NCI-H1694 treated with DMSO at 0.1 percent for 48 hours (cell line): ENCODE data around the gene IFIT1B.
"Not testable (repeated sequence)": the region's sequence is repeated elsewhere in the genome, so short reads cannot be mapped to it uniquely, and the experiment has no call there.

ENCODE experiments used
- DNase-seq: peaks from one replicate; lab custom pipeline; 2025; lab: John Stamatoyannopoulos, UW

IFIT1B gene

DNA sequence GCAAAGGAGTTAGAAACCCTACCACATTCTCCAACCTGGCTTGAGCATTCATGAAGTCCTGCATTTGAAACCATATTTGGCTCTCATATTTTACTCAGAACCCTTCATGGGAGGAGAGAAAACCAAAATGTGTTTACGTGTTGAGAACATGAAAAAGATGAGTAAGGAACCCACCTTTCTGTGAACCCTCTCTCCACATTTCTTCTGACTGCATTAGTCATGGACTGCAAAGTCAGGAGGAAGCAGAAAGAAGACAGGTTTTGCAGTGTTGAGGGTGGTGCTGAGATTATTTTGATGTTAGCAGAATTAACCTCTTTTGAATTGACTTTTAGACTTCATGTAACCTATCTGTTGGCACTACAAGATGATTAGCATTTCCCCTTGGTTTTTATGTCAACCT lies 4.9 kb downstream of the IFIT1B start:
- no peak for DNase-seq

DNA sequence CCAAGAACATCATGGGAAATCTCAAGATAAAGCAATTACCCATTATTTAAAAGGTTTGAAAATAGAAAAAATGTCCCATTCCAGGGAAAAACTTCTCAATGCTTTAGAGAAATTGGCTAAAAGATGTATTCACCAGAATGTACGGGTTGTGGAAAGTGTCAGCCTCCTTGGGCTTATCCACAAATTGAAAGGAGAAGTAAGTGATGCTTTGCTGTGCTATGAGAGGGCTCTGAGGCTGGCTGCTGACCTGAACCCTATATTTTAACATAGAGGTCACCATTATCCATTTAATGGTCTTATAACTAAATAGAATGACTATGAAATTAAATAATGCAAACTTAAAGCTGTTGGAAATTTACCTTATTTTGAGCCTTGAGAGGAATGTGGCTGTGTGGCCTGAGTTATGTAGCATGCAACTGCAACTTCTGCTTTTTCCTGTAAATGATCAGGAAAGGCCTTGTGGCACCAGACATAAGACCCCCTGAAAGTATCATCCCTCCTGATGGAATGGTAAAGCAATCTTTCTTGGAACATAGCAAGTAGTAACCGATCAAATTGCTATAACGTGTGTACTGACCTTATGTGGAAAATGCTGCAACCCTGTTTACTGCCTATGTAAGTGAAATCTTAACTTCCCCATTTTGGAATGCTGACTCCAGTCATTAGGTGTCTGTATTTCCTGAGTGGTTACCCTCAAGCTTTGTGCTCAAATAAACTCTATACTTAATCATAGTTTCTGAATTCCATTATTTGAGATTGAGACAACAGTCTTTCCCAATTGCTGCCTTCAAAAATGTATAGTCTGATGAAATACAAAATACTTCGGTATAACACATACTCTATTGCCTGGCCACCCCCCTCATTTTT lies 6.9 kb downstream of the IFIT1B start:
- no peak for DNase-seq

DNA sequence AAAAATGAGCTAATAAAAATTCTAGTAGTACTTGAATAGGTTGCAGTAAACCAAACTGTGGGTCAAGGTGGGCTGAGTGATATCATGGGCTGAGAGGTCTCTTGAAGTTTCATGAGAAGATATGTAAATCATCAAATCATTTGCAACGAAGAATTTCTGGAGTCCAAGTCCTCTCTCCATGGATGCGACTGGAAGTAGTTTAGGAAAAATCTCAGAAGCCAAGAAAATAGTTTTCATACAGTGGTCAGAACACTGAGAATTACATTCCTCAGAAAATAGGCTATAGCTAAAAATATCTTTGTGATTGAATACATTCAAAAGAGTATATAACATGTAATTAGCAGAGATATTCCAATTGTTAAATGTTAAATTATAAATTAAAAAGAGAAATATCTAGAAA lies 10.9 kb downstream of the IFIT1B start:
- no peak for DNase-seq

DNA sequence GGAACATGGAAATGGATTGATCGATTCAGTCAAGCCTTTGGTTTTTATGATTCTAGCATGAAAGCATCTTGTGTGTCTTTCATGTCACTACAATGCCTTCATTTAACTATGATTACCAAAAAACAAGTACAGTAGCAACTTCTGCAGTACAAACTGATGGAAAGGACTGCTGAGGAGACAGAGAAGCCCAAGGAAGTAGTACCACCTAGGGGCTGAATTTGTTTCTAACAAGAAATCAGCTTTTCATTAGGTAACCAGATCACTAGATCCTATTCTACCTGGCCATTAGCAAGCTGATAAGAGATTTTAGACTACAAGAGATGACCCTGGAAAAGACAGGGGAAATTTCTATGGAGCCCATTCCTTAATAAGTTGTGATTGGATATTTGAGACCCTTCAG lies 11.4 kb downstream of the IFIT1B start:
- peak; percentile 1 for DNase-seq

DNA sequence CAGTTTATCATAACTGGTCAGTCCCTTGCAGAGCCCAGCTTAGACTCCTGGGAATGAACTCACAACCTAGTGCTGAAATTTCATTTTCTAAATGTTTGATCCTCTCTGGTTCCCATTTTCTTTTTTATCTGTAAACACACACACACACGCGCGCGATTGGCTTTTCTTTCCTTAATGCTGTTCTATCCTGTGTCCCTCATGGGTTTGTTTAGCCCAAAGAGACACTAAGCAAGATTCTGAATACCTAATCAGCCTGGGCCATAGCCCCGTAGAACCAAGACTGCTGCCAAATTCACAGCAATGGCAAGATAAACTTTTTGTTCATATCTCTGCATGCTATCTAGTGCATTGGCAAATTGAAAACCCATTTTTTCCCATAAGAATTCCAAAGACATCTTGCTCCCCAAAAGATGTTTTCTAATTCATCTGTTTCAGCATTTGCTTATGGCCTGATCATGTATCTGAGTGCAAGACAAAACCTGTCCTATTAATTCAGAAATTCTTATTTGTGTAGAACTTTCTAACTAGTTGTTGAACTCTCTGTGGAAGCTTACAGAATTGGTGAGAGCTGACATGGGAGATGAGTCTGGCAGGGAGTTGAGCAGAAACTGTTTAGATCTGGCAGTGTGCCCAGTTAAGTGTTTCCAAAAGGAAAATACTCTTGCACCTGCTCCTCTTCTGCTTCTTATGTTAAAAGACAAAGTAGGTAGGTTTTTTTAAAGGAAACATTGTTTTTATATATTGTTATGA lies 12.8 kb downstream of the IFIT1B start:
- DNase-seq = peak; percentile 1

DNA sequence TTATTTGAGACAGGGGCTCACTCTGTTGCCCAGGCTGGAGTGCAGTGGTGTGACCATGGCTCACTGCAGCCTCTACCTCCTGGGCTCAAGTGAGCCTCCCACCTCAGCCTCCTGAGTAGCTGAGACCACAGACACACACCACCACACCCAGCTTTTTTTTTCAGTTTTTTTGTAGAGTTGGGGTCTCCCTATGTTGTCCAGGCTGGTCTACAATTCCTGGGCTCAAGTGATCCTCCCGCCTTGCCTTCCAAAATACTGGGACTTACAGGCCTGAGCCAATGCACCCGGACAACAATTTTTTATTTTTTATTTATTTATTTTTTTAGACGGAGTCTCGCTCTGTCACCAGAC lies 13.3 kb downstream of the IFIT1B start:
- not testable (repeated sequence) for DNase-seq

DNA sequence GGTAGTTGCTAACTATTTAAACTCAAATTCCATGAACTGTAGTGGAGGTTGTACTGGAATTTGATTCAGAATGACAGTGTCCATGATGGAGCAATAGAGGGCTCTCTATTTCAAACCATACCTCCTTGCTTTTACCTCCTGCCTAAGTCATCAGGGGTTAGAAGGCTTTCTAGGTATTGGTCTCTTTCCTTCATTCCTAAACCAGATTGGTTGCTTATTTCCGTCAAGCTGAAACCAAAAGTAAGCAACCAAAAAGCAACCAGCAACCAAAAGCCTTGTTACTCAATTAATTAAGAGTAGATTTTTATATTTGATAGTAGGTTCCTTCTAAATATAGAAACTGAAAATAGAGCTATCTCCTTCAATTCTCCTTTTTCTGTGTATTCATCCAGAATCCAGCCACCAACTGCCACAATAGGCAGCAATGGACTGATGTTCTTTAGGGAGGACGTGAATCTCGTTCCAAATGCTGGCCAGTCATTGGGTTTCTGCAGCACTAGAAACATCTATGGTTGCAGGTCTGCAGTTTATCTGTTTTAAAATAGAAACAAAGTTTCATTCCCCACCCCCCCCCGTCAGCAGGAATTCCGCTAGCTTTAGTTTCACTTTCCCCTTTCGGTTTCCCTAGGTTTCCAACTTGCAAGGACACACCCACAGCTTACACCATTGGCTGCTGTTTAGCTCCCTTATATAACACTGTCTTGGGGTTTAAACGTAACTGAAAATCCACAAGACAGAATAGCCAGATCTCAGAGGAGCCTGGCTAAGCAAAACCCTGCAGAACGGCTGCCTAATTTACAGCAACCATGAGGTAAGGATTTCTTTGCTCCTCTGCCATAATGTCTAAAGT lies 14.3 kb downstream of the IFIT1B start, which contains the start of gene IFIT1:
Gene IFIT1 (plus strand): TSS at position 717 of the 850 bp plus-strand sequence. CDS start 90 bp downstream, at position 807.
- DNase-seq = peak; percentile 15

DNA sequence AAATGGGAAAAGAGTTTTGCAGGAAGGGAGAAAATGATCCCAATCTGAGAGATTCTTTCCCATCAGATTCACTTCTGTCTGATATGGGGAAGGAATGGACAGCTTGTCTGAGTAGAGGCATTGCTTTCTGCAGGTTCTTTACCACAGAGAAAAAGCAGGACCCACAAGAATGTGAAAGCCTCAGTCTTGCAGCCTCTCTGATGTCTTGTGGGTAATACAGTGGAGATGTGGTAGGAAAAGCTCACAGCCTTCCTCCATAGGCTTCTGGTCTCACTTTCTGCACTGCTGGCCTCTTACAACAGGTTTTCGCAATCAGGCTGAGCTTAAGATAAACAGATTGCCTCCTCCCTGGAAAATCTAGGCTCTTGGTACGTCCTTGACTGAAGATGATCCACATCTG lies 15.1 kb downstream of the IFIT1B start:
- DNase-seq = no peak

DNA sequence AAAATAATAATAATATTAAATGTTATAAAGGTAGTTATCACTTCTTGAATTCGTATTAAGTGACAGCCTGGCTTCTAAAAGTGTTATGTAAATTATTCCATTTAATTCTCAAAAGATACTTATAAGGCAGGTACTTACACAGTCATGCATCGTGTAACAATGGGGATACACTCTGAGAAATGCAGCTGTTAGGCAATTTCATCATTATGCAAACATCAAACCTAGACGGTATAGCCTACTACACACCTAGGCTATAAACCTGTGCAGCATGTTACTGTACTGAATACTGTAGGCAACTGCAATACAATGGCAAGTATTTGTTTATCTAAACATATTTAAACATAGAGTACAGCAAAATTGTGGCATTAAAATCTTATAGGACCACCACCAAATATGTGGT lies 16.0 kb downstream of the IFIT1B start:
- DNase-seq = no peak

DNA sequence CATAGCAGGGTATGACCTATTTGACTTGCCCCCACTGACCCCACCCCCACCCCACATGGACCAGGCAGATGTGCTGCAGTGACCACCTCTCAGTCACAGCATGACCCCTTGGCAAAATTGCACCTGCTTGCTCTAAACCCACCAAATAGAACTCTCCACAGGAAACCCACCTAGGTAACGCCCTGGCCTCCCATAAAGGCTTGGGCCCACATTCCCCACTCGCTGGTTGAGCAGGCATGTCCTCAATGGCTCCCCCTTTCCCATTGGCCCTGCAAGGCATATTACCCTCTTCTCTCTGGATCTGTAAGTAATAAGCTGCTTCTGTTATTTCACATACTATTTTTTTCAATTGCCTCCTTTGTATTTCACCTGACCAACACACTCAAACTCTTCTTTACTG lies 17.3 kb downstream of the IFIT1B start:
- DNase-seq = no peak

DNA sequence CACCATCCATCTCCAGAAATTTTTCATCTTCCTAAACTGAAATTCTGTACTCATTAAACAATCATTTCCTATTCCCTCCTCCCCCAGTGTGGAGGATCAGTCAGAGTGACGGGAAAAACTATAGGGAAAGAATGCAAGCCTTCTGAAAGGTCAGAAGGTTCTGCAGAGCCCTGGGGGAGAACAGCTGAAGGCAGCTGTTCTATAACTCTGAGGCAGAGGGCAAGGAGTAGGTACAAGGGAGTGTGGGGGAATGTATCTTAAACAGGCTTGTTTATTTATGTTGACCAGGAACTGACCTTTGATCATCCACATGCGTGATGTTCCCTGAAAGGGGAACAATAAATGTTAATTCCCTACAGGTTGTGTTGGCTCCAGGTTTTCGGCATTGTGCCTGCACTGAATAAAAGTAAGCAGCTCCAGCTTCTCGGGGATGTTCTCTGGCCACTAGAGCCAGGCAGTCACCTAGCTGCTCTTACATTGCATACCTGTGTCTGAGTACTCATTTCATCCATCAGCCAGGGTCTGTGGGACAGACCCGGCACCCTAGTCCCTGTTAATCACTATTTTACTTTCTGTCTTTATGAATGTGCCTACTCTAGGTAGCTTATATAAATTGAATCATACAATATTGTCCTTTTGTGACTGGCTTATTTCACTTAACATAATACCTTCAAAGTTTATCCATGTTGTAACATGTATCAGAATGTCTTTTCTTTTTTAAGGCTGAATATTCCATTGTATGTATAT lies 20.3 kb downstream of the IFIT1B start:
- DNase-seq = no peak

DNA sequence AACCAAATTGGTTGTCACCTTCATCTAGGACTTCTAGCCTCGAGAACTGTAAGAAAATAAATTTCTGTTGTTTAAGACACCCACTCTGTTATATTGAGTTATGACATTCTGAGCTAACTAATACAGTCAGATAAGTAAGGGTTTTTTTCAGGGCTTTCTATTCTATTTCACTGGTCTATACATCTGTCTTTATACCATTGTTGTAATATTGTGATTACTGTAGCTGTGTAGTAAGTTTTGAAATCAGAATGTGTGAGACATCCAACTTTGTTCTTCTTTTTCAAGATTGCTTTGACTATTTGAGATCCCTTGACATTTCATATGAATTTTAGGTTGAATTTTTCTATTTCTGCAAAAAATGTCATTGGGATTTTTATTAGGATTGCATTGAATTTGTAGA lies 22.1 kb downstream of the IFIT1B start:
- DNase-seq = no peak

DNA sequence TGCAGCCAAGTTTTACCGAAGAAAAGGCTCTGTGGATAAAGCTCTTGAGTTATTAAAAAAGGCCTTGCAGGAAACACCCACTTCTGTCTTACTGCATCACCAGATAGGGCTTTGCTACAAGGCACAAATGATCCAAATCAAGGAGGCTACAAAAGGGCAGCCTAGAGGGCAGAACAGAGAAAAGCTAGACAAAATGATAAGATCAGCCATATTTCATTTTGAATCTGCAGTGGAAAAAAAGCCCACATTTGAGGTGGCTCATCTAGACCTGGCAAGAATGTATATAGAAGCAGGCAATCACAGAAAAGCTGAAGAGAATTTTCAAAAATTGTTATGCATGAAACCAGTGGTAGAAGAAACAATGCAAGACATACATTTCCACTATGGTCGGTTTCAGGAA lies 25.2 kb downstream of the IFIT1B start:
- DNase-seq = no peak

DNA sequence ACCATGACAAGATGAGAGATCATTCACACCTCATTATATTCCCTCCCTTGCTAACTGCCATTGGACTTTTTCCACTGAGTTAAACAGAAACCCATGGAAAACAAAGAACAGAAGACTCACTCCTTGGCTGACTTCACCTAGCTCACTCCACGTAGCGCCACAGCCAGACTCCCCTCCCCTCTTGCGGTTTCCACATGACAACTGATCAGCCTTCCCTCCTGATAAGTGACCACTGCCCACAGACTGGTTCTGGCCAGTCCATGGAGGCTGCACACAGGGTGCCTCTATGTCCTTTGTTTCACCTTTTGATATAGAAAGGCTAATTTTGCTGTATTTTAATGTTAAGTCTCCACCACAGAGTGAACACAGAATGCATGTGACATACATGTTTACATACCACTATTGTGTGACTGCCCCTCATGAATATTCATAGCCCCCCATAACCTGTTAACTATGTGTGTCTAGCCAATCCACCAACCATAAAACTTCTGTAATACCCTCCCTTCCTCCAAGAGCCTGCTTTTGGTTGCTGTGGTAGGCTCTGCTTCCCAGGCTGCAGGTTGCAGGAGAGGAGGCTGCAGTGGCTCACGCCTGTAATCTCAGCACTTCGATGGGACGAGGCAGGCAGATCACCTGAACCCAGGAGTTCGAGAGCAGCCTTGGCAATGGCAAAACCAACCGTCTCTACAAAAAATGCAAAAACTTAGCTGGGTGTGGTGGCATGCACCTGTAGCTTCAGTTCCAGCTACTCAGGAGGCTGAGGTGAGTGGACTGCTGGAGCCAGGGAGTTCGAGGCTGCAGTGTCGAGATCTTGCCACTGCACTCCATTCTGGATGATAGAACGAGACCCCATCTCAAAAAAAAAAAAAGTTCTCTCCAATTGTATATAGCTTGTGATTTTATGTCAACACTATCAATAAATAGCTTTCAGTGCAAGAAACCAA lies 26.5 kb downstream of the IFIT1B start:
- no peak for DNase-seq

DNA sequence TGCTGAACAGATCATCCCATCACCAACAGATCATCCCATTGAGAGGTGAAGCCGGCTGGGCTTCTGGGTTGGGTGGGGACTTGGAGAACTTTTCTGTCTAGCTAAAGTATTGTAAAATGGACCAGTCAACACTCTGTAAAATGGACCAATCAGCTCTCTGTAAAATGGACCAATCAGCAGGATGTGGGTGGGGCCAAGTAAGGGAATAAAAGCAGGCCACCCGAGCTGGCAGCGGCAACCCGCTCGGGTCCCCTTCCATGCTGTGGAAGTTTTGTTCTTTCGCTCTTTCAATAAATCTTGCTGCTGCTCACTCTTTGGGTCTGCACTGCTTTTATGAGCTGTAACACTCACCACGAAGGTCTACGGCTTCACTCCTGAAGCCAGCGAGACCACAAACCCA lies 28.3 kb downstream of the IFIT1B start:
- not testable (repeated sequence) for DNase-seq

DNA sequence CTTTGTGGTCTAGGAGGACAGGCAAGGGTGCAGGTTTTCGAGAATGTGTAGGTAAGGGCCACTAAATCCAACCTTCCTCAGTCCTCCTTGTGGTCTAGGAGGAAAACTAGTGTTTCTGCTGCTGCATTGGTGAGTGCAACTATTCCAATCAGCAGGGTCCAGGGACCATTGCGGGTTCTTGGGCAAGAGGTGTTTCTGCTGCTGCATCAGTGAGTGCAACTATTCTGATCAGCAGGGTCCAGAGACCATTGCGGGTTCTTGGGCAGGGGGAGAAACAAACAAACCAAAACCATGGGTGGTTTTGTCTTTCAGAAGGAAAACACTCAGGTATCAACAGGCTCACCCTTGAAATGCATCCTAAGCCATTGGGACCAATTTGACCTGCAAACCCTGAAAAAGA lies 29.9 kb downstream of the IFIT1B start:
- not testable (repeated sequence) for DNase-seq

DNA sequence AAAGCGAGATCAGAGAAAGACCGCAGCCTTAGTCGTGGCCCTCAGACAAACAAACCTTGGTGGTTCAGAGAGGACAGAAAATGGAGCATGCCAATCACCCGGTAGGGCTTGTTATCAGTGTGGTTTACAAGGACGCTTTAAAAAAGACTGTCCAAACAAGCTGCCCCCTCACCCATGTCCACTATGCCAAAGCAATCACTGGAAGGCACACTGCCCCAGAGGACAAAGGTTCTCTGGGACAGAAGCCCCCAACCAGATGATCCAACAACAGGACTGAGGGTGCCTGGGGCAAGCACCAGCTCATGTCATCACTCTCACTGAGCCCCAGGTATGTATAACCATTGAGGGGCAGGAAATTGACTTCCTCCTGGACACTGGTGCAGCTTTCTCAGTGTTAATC lies 31.4 kb downstream of the IFIT1B start:
- not testable (repeated sequence) for DNase-seq

DNA sequence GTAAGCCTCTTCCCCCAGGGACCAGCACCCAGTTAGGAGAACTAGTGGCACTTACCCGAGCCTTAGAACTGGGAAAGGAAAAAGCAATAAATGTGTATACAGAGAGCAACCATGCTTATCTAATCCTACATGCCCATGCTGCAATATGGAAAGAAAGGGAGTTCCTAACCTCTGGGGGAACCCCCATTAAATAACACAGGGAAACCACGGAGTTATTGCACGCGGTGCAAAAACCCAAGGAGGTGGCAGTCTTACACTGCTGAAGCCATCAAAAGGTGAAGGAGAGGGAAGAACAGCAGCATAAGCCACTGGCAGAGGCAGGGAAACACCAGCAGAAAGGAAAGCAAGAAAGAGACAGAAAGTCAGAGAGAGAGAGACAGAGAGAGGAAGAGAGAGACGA lies 32.7 kb downstream of the IFIT1B start:
- not testable (repeated sequence) for DNase-seq

DNA sequence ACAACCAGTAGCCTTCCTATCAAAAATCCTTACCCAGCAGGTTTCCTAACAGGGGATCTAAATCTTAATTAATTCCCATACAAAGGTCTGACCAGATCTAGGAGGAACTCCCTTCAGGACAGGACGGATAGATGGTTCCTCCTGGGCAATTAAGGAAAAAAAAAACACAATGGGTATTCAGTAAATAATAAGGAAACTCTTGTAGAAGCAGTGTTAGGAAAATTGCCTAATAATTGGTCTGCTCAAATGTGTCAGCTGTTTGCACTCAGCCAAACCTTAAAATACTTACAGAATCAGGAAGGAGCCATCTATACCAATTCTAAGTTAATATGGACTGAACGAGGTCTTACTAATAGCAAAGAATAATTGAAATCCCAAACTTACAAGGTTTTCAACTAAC lies 33.3 kb downstream of the IFIT1B start:
- DNase-seq = not testable (repeated sequence)

DNA sequence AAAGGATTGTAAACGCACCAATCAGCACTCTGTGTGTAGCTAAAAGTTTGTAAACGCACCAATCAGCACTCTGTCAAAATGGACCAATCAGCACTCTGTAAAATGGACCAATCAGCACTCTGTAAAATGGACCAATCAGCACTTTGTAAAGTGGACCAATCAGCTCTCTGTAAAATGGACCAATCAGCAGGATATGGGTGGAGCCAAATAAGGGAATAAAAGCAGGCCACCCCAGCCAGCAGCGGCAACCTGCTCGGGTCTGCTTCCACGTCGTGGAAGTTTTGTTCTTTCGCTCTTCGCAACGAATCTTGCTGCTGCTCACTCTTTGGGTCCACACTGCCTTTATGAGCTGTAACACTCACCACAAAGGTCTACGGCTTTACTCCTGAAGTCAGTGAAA lies 34.4 kb downstream of the IFIT1B start:
- not testable (repeated sequence) for DNase-seq
